GM19372 (cell line): ENCODE data around the gene CASTOR2.
"Not testable (repeated sequence)": the region's sequence is repeated elsewhere in the genome, so short reads cannot be mapped to it uniquely, and the experiment has no call there.

ENCODE experiments used
- ATAC-seq: cut with Tn5 transposase; IDR thresholded peaks from one replicate; pipeline ENCODE4 v1.9.1; 2021; ENCODE audit warnings: mild to moderate bottlenecking, low read depth, moderate library complexity; ENCODE audit not compliant: unreplicated experiment

The CASTOR2 gene

GRCh38 chr7:74964511-74965119 lies at the start of gene CASTOR2:
Gene CASTOR2 (plus strand): TSS chr7:74964705. CDS start chr7:74964986, 281 bp downstream.
- ATAC-seq: peak; percentile 90

- ATAC-seq: not testable (repeated sequence)
Observed at GRCh38 chr7:74922321-74922890, 42.1 kb upstream of the CASTOR2 start.

GRCh38 chr7:74923644-74924043 lies 40.9 kb upstream of the CASTOR2 start:
- not testable (repeated sequence) for ATAC-seq

GRCh38 chr7:74926968-74927367 lies 37.5 kb upstream of the CASTOR2 start:
- ATAC-seq: not testable (repeated sequence)

- ATAC-seq: not testable (repeated sequence)
Observed at GRCh38 chr7:74931563-74932328, 32.8 kb upstream of the CASTOR2 start.

GRCh38 chr7:74939429-74939828 lies 25.1 kb upstream of the CASTOR2 start:
- not testable (repeated sequence) for ATAC-seq

- ATAC-seq: not testable (repeated sequence)
Observed at GRCh38 chr7:74941302-74942069, 23.0 kb upstream of the CASTOR2 start.

GRCh38 chr7:74943923-74944322 lies 20.6 kb upstream of the CASTOR2 start:
- not testable (repeated sequence) for ATAC-seq

- not testable (repeated sequence) for ATAC-seq
Observed at GRCh38 chr7:74947741-74948140, 16.8 kb upstream of the CASTOR2 start.

GRCh38 chr7:74953774-74954173 lies 10.7 kb upstream of the CASTOR2 start:
- not testable (repeated sequence) for ATAC-seq

GRCh38 chr7:74958328-74958727 lies 6.2 kb upstream of the CASTOR2 start:
- ATAC-seq: not testable (repeated sequence)

- ATAC-seq: not testable (repeated sequence)
Observed at GRCh38 chr7:74963704-74964510, 598 bp upstream of the CASTOR2 start.

- not testable (repeated sequence) for ATAC-seq
Observed at GRCh38 chr7:74966208-74966854, 1.8 kb downstream of the CASTOR2 start.

GRCh38 chr7:74966909-74967308 lies 2.4 kb downstream of the CASTOR2 start:
- not testable (repeated sequence) for ATAC-seq

- ATAC-seq: not testable (repeated sequence)
Observed at GRCh38 chr7:74971431-74971830, 6.9 kb downstream of the CASTOR2 start.

- not testable (repeated sequence) for ATAC-seq
Observed at GRCh38 chr7:74972377-74972776, 7.9 kb downstream of the CASTOR2 start.

GRCh38 chr7:74975959-74976358 lies 11.5 kb downstream of the CASTOR2 start:
- ATAC-seq: not testable (repeated sequence)

- not testable (repeated sequence) for ATAC-seq
Observed at GRCh38 chr7:74977523-74977922, 13.0 kb downstream of the CASTOR2 start.

- not testable (repeated sequence) for ATAC-seq
Observed at GRCh38 chr7:74988436-74988835, 23.9 kb downstream of the CASTOR2 start.
